G401 (cell line): ENCODE results near the gene ZNF506. TPM values are rescaled to one million over a fixed set of nuclear protein-coding genes. Genes with fewer than 3 reads are reported as not detected.
"Not testable (repeated sequence)": the region's sequence is repeated elsewhere in the genome, so short reads cannot be mapped to it uniquely, and the experiment has no call there.

ENCODE experiments used
- DNase-seq: peaks from one replicate; pipeline ENCODE4 v3.0.0-alpha.2; 2015; ENCODE audit warnings: low spot score
- in situ Hi-C: cut with HindIII; loops from 2 replicates; pipeline ENCODE4 v1.10.0; 2016; ENCODE audit warnings: low sequenced_read_pairs, mixed read lengths
- total RNA-seq: library from RNA; depleted of rRNA; stranded (reverse); fragments of >200 nt; shearing (Covaris generic); gene quantifications from 2 replicates; pipeline ENCODE4 v1.2.3, GENCODE V29; 2014; rRNA removed

The ZNF506 gene
- total RNA-seq, 1 experiment from 2014 or later = not detected

GRCh38 chr19:19747357-19748220 lies 74.0 kb downstream of the ZNF506 start:
- in situ Hi-C loops = no loop called here
- no peak for DNase-seq

GRCh38 chr19:19746286-19747213 lies 75.0 kb downstream of the ZNF506 start:
- in situ Hi-C loops = no loop called here
- no peak for DNase-seq

GRCh38 chr19:19745496-19746285 lies 75.9 kb downstream of the ZNF506 start:
- in situ Hi-C loops = no loop called here
- DNase-seq = no peak

GRCh38 chr19:19744641-19745040 lies 76.9 kb downstream of the ZNF506 start:
- DNase-seq = no peak
- in situ Hi-C loops = no loop called here

- DNase-seq, in situ Hi-C loops: not testable (repeated sequence)
Observed at GRCh38 chr19:19743921-19744320, 77.6 kb downstream of the ZNF506 start.

- no peak for DNase-seq
- in situ Hi-C loops = no loop called here
Observed at GRCh38 chr19:19743176-19743575, 78.4 kb downstream of the ZNF506 start.

GRCh38 chr19:19742773-19743172 lies 78.8 kb downstream of the ZNF506 start:
- DNase-seq = no peak
- in situ Hi-C loops = no loop called here

Other genes with a start within 250 kb of the ZNF506 start
- gene PBX4, start 203.1 kb downstream of the ZNF506 start, total RNA-seq = 2.2 and 7.7 TPM in 2 replicates
- gene LPAR2, start 193.5 kb downstream of the ZNF506 start, total RNA-seq = 5.6 and 6.3 TPM in 2 replicates
- 5.8 and 21.8 TPM in 2 replicates for gene GMIP, start 178.1 kb downstream of the ZNF506 start, total RNA-seq
- 36.0 and 48.0 TPM in 2 replicates for gene ATP13A1, start 158.1 kb downstream of the ZNF506 start, total RNA-seq
- gene ZNF101, start 152.9 kb downstream of the ZNF506 start, total RNA-seq = 15.9 and 19.1 TPM in 2 replicates
- gene ZNF14, start 88.6 kb downstream of the ZNF506 start, total RNA-seq = 4.7 and 7.8 TPM in 2 replicates
- gene ZNF253, start 44.1 kb upstream of the ZNF506 start, total RNA-seq = 0.12 and 1.0 TPM in 2 replicates
- gene ZNF93, start 79.2 kb upstream of the ZNF506 start, total RNA-seq = not detected in 2 replicates
- 0.62 TPM in 1 of 2 replicates, not detected in the other for gene ZNF682, start 217.8 kb upstream of the ZNF506 start, total RNA-seq